ENCODE measurements around the gene XYLB. TPM values are rescaled to one million over a fixed set of nuclear protein-coding genes. Genes with fewer than 3 reads are reported as not detected.

The XYLB gene
- total RNA-seq, 1 experiment from 2014 or later: 3.3 TPM

DNA sequence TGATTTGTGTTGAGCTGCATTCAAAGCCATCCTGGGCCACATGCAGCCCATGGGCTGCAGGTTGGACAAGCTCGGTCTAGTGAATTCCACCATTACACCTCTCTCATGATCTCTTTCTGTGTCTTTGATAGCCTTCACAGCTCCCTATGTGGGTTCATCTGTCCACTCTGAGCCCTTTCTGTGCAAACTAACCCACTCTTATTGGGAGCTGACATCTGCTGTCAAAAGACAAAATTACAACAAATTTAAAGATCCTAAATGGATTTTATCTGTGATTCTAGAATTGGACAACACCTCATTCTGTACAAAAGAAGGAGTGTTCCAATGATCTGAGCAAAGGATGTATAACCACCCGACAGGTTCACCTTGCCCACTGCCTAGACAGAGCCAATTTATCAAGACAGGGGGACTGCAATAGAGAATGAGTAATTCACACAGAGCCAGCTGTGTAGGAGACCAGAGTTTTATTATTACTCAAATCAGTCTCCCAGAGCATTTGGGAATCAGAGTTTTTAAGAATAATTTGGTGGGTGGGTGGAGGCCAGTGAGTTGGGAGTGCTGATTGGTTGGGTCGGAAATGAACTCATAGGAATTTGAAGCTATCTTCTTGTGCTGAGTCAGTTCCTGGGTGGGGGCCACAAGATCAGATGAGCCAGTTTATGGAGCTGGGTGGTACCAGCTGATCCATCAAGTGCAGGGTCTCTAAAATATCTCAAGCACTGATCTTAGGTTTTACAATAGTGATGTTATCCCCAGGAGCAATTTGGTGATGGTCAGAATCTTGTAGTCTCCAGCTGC lies 2.6 kb upstream of the XYLB start:
- Mint-ChIP-seq H3K9me3 (peaks cover 12% of the 10 kb centered on the region), H3K27me3 (ENCODE audit: low read depth) (peaks cover 25% of the 10 kb centered on the region), H3K36me3 (peaks cover 3% of the 10 kb centered on the region; the same call in 1 of the 2 replicates), H3K4me3 (no peak overlapping the region), H3K27ac (no peak overlapping the region), H3K4me1 (no peaks in the 10 kb centered on the region)
- TF ChIP-seq, protein P1, sequence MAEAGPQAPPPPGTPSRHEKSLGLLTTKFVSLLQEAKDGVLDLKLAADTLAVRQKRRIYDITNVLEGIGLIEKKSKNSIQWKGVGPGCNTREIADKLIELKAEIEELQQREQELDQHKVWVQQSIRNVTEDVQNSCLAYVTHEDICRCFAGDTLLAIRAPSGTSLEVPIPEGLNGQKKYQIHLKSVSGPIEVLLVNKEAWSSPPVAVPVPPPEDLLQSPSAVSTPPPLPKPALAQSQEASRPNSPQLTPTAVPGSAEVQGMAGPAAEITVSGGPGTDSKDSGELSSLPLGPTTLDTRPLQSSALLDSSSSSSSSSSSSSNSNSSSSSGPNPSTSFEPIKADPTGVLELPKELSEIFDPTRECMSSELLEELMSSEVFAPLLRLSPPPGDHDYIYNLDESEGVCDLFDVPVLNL (CRISPR knock-in tag; IDR thresholded peaks at IDR 0.05; ENCODE audit: borderline replicate concordance, low read depth): no peak
- no peak for DNase-seq (ENCODE audit: low spot score)
- ChIA-PET CTCF (no interaction called here), POLR2A (no interaction called here)
- ATAC-seq: no peak

DNA sequence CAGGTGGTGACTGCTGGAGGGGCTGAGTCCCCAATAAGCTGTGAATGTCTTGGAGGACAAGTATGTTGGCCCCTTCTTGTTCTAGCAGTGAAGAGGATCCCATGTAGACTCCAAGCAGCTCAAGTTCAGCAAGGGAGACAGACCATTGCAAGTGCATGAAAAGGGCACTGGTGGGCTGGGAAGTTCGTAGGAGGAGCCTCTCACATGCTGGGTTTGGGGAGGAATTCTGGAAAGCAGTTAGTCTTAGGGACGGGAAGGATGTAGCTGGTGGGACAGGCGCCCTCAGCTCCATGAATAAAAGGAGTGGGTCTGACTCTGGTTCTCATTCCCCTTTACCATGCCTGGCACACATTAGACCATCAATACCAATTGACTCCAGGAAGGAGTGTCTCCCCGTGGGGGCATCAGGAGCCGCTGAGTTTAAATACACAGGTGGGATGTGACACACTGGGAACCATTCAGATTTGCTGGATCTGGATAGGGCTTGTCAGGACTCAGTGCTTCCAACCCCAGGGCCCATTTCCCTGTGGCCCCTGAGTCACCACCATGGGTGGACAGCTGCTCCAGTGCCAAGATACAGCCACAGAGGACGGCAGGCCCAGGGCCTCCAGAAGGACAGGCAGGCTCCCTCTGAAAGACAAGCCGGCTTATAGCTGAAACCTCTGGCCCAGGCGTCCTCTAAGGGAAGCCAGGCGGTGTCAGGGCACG lies 552 bp upstream of the XYLB start:
- TF ChIP-seq KAT7 (CRISPR knock-in tag; IDR thresholded peaks at IDR 0.05; ENCODE audit: borderline replicate concordance): no peak
- TF ChIP-seq NR3C1 (CRISPR knock-in tag; conservative IDR thresholded peaks at IDR 0.05; ENCODE audit: low read depth): no peak
- TF ChIP-seq, protein P2, sequence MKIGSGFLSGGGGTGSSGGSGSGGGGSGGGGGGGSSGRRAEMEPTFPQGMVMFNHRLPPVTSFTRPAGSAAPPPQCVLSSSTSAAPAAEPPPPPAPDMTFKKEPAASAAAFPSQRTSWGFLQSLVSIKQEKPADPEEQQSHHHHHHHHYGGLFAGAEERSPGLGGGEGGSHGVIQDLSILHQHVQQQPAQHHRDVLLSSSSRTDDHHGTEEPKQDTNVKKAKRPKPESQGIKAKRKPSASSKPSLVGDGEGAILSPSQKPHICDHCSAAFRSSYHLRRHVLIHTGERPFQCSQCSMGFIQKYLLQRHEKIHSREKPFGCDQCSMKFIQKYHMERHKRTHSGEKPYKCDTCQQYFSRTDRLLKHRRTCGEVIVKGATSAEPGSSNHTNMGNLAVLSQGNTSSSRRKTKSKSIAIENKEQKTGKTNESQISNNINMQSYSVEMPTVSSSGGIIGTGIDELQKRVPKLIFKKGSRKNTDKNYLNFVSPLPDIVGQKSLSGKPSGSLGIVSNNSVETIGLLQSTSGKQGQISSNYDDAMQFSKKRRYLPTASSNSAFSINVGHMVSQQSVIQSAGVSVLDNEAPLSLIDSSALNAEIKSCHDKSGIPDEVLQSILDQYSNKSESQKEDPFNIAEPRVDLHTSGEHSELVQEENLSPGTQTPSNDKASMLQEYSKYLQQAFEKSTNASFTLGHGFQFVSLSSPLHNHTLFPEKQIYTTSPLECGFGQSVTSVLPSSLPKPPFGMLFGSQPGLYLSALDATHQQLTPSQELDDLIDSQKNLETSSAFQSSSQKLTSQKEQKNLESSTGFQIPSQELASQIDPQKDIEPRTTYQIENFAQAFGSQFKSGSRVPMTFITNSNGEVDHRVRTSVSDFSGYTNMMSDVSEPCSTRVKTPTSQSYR (CRISPR knock-in tag; IDR thresholded peaks at IDR 0.05): no peak
- Mint-ChIP-seq H3K4me1 (no peaks in the 10 kb centered on the region), H3K27me3 (ENCODE audit: low read depth) (peaks cover 25% of the 10 kb centered on the region), H3K9me3 (peaks cover 12% of the 10 kb centered on the region), H3K27ac (no peak overlapping the region), H3K4me3 (peak overlapping the region; percentile 66), H3K36me3 (peaks cover 3% of the 10 kb centered on the region; the same call in 1 of the 2 replicates)
- CTCF ChIA-PET: interaction anchor here (0.8 to 2.4 kb wide), 24 partner anchors 9 to 379 kb away, joined by 3 to 20 read pairs (median 4); partner anchors contain the start of genes ACAA1, ACVR2B and EXOG
- POLR2A ChIA-PET: interaction anchor here (0.6 to 2.1 kb wide), 4 partner anchors 84 to 209 kb away, joined by 3 to 7 read pairs (median 4); partner anchors contain the start of gene ACAA1
- no peak; the same call in 1 of the 2 replicates for ATAC-seq
- no peak for DNase-seq (ENCODE audit: low spot score)

DNA sequence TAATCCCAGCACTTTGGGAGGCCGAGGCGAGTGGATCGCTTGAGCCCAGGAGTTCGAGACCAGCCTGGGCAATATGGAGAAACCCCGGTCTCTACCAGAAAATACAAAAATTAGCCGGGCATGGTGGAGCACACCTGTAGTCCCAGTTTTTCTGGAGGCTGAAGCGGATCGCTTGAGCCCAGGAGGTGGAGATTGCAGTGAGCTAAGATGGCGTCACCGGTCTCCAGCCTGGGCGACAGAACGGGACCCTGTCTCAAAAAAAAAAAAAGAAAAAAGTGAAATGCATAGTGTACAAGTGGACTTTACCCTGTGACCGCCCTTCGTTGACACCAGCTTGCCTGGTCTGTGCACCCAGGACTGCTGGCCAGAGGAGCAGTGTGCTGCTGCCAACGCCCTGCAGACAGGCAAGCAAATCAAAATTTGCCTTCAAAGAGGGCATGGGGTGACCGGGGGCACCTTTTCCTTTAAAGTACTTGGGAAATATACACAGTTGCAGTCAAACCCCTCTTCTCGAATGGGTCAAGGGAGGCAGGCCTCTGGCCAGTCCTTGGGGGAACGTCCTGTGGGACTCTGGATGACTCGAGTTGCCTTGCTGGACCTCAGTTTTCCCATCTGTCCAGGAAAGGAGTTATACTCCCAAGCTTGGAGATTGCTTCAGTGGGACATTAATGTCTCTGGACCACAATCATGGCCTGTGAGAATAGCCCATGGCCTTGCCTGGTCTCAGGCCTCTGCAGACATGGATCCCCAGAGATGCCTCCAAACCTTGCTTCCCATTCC lies 1.0 kb downstream of the XYLB start:
- Mint-ChIP-seq H3K4me1 (no peaks in the 10 kb centered on the region), H3K4me3 (peak overlapping the region; percentile 62), H3K27ac (no peak overlapping the region), H3K9me3 (peaks cover 17% of the 10 kb centered on the region), H3K36me3 (peaks cover 7% of the 10 kb centered on the region; the same call in 1 of the 2 replicates), H3K27me3 (ENCODE audit: low read depth) (peaks cover 25% of the 10 kb centered on the region)
- ATAC-seq (no peak), DNase-seq (ENCODE audit: low spot score) (no peak)
- TF ChIP-seq HMGA2 (CRISPR knock-in tag; IDR thresholded peaks at IDR 0.05) (no peak), NR2C2 (CRISPR knock-in tag; IDR thresholded peaks at IDR 0.05) (no peak), ZNF317 (CRISPR knock-in tag; IDR thresholded peaks at IDR 0.05; ENCODE audit: borderline replicate concordance, low read depth) (no peak), JAZF1 (CRISPR knock-in tag; IDR thresholded peaks at IDR 0.05) (no peak)
- TF ChIP-seq, protein P3, sequence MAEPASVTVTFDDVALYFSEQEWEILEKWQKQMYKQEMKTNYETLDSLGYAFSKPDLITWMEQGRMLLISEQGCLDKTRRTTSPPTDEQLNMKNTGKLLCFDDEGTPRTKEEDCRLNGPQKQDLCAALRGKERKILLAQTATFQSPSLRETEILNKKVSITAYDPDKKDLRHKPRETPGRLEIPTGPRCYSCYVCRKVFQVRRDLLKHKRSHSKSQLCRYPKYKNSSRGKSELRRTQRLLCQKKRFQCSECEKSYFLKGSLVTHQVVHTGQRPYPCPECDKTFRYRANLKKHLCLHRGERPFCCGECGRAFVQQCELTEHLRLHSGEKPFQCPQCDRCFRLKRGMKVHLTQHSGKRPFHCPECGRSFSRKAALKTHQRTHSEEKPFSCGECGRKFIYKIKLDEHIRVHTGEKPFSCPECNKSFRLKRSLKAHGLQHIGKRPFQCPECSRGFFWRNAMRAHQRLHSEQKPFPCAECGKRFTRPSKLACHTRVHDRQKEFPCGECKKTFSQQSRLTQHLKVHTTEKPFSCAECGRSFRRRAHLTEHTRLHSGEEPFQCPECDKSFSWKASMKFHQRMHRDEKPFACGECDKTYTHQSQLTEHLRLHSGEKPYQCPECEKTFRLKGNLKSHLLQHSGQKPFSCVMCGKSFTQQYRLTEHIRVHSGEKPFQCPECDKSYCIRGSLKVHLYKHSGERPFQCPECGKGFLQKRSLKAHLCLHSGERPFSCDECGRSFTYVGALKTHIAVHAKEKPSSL (CRISPR knock-in tag; conservative IDR thresholded peaks at IDR 0.05): no peak
- TF ChIP-seq, protein P4, sequence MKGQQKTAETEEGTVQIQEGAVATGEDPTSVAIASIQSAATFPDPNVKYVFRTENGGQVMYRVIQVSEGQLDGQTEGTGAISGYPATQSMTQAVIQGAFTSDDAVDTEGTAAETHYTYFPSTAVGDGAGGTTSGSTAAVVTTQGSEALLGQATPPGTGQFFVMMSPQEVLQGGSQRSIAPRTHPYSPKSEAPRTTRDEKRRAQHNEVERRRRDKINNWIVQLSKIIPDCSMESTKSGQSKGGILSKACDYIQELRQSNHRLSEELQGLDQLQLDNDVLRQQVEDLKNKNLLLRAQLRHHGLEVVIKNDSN (CRISPR knock-in tag; IDR thresholded peaks at IDR 0.05): no peak
- POLR2A ChIA-PET: interaction anchor here (1.0 to 2.1 kb wide), 5 partner anchors 66 to 210 kb away, joined by 3 to 7 read pairs (median 5); partner anchors contain the start of genes ACAA1 and EXOG
- CTCF ChIA-PET: interaction anchor here (0.5 to 2.4 kb wide), 15 partner anchors 7 to 314 kb away, joined by 3 to 13 read pairs (median 5); partner anchors contain the start of gene EXOG
